NK-92 (cell line): ENCODE data around the gene MCHR2.
"Not testable (repeated sequence)": the region's sequence is repeated elsewhere in the genome, so short reads cannot be mapped to it uniquely, and the experiment has no call there.

Experiments used
- DNase-seq: peaks from one replicate; lab custom pipeline; 2025; ENCODE audit not compliant: unreplicated experiment; lab: John Stamatoyannopoulos, UW

MCHR2 gene, protein sequence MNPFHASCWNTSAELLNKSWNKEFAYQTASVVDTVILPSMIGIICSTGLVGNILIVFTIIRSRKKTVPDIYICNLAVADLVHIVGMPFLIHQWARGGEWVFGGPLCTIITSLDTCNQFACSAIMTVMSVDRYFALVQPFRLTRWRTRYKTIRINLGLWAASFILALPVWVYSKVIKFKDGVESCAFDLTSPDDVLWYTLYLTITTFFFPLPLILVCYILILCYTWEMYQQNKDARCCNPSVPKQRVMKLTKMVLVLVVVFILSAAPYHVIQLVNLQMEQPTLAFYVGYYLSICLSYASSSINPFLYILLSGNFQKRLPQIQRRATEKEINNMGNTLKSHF

DNA sequence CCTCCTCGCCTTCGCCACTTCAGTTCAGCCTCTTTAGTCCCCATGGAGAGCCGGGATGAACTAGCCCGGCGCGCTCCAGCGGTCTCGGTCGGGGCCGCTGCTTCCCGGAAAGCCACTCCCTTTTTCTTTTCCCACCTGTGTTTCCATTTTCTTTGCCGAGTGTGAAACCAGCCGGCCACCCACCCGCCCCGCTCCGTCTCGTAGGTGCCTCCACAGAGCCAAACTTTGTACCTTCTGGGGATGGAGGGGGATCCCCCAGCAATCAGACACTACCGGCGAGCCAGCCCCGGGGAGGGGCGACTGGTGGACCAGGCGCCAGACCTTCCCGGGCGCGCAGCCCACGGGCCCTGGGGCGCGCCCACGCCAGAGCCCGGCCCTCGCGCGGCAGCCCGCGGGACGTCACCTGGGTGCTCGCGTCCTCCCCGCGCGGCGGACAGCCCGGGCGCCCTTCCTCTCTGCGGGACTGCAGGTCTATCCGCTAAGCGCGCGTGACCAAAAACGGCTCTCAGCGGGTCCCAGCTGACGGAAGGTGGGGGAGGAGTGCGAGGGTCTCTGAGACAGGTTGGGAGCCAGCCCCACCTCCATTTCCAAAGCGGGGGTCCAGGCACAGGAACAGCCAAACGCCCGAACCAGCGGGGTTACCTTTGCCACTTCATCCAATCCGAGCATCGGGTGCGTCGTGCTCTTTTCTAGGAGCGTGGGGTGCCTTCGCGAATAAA is at the start of gene MCHR2:
TSS of gene MCHR2 (minus strand) at position 691 of the 719 bp plus-strand sequence. CDS start 38,076 bp downstream, outside the sequence.
- no peak for DNase-seq

GRCh38 chr6:100038546-100038945 is 44.5 kb upstream of the MCHR2 start:
- DNase-seq = not testable (repeated sequence)

- no peak for DNase-seq
Measured at GRCh38 chr6:100035873-100036653, 42.0 kb upstream of the MCHR2 start.

DNA sequence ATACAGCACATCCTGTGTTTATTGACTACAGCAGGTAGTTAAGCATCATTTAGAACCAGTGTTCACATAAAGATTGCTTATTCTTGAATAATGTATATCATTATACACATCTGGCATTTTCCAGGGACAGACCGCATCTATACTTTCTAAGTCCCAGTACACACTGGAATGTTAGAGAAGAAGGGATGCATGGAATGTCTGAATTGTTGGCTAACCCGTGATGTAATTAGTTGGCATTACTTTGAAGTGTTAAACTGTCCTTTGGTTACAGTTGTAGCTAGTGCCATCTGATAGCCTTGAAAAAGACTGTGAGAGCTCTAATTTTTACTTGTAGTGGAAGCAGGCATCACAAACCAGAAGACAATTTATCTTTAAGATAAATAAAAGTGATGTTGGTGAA is 29.8 kb upstream of the MCHR2 start:
- DNase-seq = no peak

DNA sequence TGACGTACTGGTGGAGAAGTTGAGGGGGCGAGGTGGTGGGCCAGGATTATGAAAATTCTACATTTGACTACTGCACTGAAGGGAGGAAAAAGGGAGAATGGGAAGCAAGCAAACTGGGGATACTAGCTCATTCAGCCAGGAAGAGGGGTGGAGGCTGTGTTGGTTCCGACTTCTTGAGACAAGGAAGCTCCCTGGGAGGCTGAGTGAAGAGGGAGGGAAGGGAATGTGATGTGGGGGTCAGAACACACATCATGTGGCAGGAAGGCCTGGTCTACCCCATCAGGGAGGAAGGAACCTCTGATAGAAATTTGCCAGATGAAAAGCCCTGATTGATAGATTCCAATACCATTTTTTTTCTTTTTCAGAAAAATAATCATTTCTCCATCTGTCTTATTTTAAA is 28.8 kb upstream of the MCHR2 start:
- no peak for DNase-seq

- no peak for DNase-seq
Measured at GRCh38 chr6:100008857-100009256, 14.8 kb upstream of the MCHR2 start.

DNA sequence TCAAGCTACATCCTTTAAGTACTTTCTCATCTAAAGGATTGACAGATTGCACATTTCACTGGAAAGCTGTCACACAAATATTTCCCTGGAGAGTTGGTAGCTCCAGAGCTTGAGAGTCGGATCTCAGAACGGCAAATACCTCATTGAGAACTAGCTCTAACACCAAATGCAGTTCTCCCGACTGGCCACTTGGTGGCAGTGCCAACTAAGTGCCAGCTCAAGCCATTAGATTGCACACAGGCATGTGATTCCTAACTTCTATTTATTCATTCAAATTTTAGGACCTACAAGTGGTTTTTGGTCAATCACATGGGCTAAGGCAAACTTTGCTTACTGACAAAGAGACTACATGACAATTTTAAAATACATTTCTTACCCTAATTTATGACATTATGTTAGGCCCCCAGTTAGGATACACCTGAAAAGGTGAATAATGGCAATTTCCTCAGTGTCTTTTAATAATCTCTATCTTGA is 7.9 kb upstream of the MCHR2 start:
- DNase-seq = no peak

- no peak for DNase-seq
Measured at GRCh38 chr6:99997141-99997540, 3.1 kb upstream of the MCHR2 start.

- no peak for DNase-seq
Measured at GRCh38 chr6:99995916-99996315, 1.9 kb upstream of the MCHR2 start.

GRCh38 chr6:99993146-99993532 is 884 bp downstream of the MCHR2 start:
- no peak for DNase-seq

- no peak for DNase-seq
Measured at GRCh38 chr6:99991955-99992354, 2.1 kb downstream of the MCHR2 start.

- DNase-seq = no peak
Measured at GRCh38 chr6:99980741-99981140, 13.3 kb downstream of the MCHR2 start.

DNA sequence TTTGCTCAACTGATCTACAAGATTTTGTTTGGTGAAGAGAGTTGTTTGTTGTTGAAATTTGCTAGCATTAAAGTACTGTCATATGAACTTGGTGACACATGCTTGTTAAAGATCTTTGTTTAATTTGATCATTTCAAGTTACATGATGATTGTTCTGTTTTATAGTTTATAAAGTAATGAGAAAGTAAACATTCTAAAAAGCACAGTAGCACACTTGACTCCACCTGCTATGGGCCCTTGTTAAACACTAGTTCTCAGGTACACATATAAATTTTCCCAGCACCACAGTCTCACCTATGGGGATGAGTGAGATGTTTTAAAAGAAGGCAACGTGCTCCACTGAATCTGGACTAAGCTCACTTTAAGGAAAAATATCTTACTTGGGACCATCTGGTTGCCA is 14.1 kb downstream of the MCHR2 start:
- DNase-seq = no peak

DNA sequence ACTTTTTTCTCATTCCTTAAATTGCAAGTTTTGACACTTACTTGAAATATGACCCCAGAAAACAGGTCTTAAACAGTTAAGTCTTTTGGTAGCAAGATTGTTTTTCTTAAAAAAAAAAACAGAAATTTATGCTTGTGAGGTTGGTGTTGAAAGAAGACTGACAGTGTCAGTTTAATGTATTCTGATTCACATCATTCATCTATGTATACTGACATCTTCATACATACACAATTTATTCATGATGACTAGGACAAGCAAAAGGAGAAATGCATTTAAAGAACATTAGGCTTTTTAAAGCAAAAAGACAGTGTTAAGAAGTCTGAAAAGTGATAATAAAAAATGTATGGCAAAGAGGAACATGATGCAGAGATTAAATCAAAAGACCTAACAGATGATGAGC is 27.0 kb downstream of the MCHR2 start:
- DNase-seq = no peak

DNA sequence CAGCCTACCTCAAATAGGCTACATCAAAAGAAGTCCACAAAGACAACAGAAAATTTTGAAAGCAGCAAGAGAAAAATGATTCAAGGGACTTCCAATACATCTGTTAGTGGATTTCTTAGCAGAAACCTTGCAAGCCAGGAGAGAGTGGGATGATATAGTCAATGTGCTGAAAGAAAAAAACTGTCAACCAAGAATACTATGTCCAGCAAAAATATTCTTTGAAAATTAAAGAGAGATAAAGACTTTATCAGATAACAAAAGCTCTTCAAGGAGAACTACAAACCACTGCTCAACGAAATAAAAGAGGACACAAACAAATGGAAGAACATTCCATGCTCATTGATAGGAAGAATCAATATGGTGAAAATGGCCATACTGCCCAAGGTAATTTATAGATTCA is 34.0 kb downstream of the MCHR2 start:
- DNase-seq = no peak

GRCh38 chr6:99951016-99951805 is 42.8 kb downstream of the MCHR2 start:
- DNase-seq = no peak

DNA sequence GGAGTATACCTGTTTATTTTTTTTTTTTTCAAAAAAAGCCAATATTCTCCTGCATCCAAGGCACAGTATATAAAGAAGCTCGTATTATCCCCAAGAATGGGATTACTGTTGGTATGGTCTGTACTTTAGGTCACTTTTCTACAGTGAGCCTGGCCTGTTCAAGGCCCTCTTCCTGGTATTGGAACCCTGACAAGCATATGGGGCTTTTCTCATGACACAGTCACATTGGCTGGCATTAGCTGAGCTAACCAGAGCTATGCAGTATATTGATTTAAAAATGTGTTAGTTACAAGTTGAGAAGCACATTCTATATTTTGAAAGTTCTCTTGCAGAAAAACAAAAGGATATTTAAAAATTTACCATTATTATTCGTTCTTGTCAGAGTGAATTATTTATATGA is 48.0 kb downstream of the MCHR2 start:
- DNase-seq = no peak

GRCh38 chr6:99943846-99944245 is 50.2 kb downstream of the MCHR2 start:
- no peak for DNase-seq

DNA sequence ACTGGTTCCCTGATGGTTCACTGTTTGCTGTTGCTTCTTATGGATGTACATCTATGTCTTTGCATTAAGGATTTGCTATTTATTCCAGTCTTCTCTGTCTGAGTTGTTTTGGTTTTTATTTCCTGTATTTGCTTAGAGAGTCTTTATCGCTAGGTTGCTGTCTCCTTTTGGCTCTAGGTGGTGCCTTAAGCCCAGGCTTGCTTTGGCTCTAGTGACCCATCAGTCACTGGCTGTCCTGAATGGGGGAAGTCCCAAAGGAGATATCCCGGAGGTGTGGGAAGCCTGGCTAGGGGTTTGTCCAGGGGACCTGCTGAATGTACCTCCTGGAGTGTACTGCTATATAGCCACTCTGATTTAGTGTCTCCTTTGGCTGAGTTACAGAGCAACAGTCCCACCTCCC is 53.4 kb downstream of the MCHR2 start:
- DNase-seq = no peak

DNA sequence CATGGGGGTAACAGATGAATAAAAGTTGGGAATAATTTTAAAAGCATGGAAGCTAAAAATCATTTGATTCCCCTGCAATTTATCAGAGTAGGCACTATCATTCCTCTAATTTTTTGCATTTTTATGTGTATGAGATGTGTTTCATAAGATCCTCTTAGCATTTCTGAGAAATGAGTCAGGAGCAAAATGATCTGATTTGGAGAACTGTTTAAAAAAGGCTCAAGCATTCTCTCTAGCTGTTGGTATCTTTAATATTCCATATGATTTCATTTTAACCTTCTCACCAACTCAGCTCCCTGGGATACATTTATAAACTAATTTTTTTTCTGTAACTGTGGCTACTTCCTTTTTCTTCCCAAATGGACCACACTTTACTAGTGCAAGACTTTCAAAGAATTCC is 60.9 kb downstream of the MCHR2 start:
- DNase-seq = no peak

GRCh38 chr6:99912657-99913056 is 81.4 kb downstream of the MCHR2 start:
- no peak for DNase-seq
